DND-41 (cell line): Measurements from ENCODE around the gene GPATCH4.

Experiments used
- ATAC-seq: fragments of 200-7000 bp; cut with Tn5 transposase; 3 replicates; pipeline ENCODE4 v1.9.1; 2021; ENCODE audit warnings: low read depth; ENCODE audit not compliant: insufficient read depth
- DNase-seq: peaks from one replicate; pipeline ENCODE4 v3.0.0-alpha.2; 2020
- H2AFZ ChIP-seq: 2 replicates; pipeline ENCODE4 v1.6.0; 2012; ENCODE audit warnings: low read depth, low read length
- H3K27ac ChIP-seq: 2 replicates; pipeline ENCODE4 v1.5.1; 2012; ENCODE audit warnings: low read length, inconsistent platforms
- H3K27me3 ChIP-seq: fragments of 200-600 bp; sonication (generic); 2 replicates; pipeline ENCODE4 v1.6.0; 2012; ENCODE audit warnings: low read length, mild to moderate bottlenecking, inconsistent platforms; ENCODE audit not compliant: insufficient read depth, poor library complexity
- H3K36me3 ChIP-seq: 2 replicates; pipeline ENCODE4 v1.5.1; 2012; ENCODE audit warnings: low read length, inconsistent platforms; ENCODE audit not compliant: insufficient read depth
- H3K4me1 ChIP-seq: 2 replicates; pipeline ENCODE4 v1.5.1; 2012; ENCODE audit warnings: mild to moderate bottlenecking, low read length; ENCODE audit not compliant: insufficient read depth
- H3K4me2 ChIP-seq: 2 replicates; pipeline ENCODE4 v1.6.0; 2012; ENCODE audit warnings: mild to moderate bottlenecking, moderate library complexity, low read length, inconsistent platforms; ENCODE audit not compliant: insufficient read depth
- H3K4me3 ChIP-seq, 2 experiments: fragments of 200-600 bp in 1 of 2; shearing (Covaris generic) in 1 of 2; 2 replicates each; pipeline ENCODE4 v1.5.1; 2012 to 2016; ENCODE audit warnings: inconsistent platforms in 2 of 2, low read length in 2 of 2, mild to moderate bottlenecking in 2 of 2, low read depth in 1 of 2, moderate library complexity in 1 of 2
- H3K79me2 ChIP-seq: 2 replicates; pipeline ENCODE4 v1.6.0; 2012; ENCODE audit warnings: low read length, inconsistent platforms; ENCODE audit not compliant: insufficient read depth
- H3K9ac ChIP-seq: 2 replicates; pipeline ENCODE4 v1.6.0; 2012; ENCODE audit warnings: low read depth, mild to moderate bottlenecking, inconsistent platforms, low read length, moderate library complexity
- H3K9me3 ChIP-seq: 2 replicates; pipeline ENCODE4 v1.5.1; 2012; ENCODE audit warnings: low read length, moderate library complexity, mild to moderate bottlenecking, inconsistent platforms; ENCODE audit not compliant: insufficient read depth, severe bottlenecking
- H4K20me1 ChIP-seq: 2 replicates; pipeline ENCODE4 v1.6.0; 2012; ENCODE audit warnings: low read length; ENCODE audit not compliant: insufficient read depth
- CTCF ChIP-seq: IDR thresholded peaks from 2 replicates; pipeline ENCODE4 v1.5.1; 2012; ENCODE audit warnings: borderline replicate concordance, low read length, moderate library complexity, mild to moderate bottlenecking; ENCODE audit not compliant: poor library complexity, severe bottlenecking; ENCODE audit errors: extremely low read depth
- EZH2 ChIP-seq: IDR thresholded peaks from 3 replicates; pipeline ENCODE4 v1.6.1; 2012; ENCODE audit warnings: borderline replicate concordance, low read depth, mild to moderate bottlenecking, moderate library complexity, low read length, inconsistent platforms; ENCODE audit not compliant: severe bottlenecking

GPATCH4 gene

GRCh38 chr1:156571261-156571852 lies 29.9 kb downstream of the GPATCH4 start:
- no peaks in the 10 kb centered on the region for H4K20me1 ChIP-seq
- TF ChIP-seq EZH2, result no peak
- no peak for TF ChIP-seq CTCF
- H3K4me2 ChIP-seq, result peak overlapping the region; percentile 91
- H3K4me3 ChIP-seq, result peak overlapping the region; percentile 58 to 87; a peak in 3 of 4 replicates
- H3K27me3 ChIP-seq, result no peaks in the 10 kb centered on the region
- H3K27ac ChIP-seq, result peak overlapping the region; percentile 49; the same call in 1 of the 2 replicates
- peaks cover 22% of the 10 kb centered on the region for H3K4me1 ChIP-seq
- DNase-seq, result no peak
- peak overlapping the region; percentile 66 for H3K9ac ChIP-seq
- peak overlapping the region; percentile 81 for H2AFZ ChIP-seq
- ATAC-seq, result no peak
- peaks cover 11% of the 10 kb centered on the region for H3K36me3 ChIP-seq
- no peaks in the 10 kb centered on the region for H3K9me3 ChIP-seq
- peaks cover 18% of the 10 kb centered on the region for H3K79me2 ChIP-seq

- H3K4me3 ChIP-seq, result no peak overlapping the region
- no peaks in the 10 kb centered on the region for H3K27me3 ChIP-seq
- no peak overlapping the region for H3K27ac ChIP-seq
- H4K20me1 ChIP-seq, result no peaks in the 10 kb centered on the region
- H3K9ac ChIP-seq, result no peak overlapping the region
- H3K4me2 ChIP-seq, result no peak overlapping the region
- no peaks in the 10 kb centered on the region for H3K9me3 ChIP-seq
- DNase-seq, result no peak
- peaks cover 8% of the 10 kb centered on the region for H3K4me1 ChIP-seq
- peaks cover 12% of the 10 kb centered on the region for H3K79me2 ChIP-seq
- H3K36me3 ChIP-seq, result peaks cover 59% of the 10 kb centered on the region
- no peak for TF ChIP-seq CTCF
- no peak for TF ChIP-seq EZH2
- no peak for ATAC-seq
- H2AFZ ChIP-seq, result no peak overlapping the region
These were observed 34.8 kb downstream of the GPATCH4 start for GRCh38 chr1:156566436-156566835.

- H2AFZ ChIP-seq, result no peak overlapping the region
- H3K27ac ChIP-seq, result no peak overlapping the region
- no peak for ATAC-seq
- H3K36me3 ChIP-seq, result peaks cover 66% of the 10 kb centered on the region
- H3K9me3 ChIP-seq, result no peaks in the 10 kb centered on the region
- no peak for DNase-seq
- H3K4me3 ChIP-seq, result no peak overlapping the region
- H3K27me3 ChIP-seq, result no peaks in the 10 kb centered on the region
- no peaks in the 10 kb centered on the region for H4K20me1 ChIP-seq
- H3K9ac ChIP-seq, result no peak overlapping the region
- H3K4me1 ChIP-seq, result no peaks in the 10 kb centered on the region
- TF ChIP-seq CTCF (no peak), EZH2 (no peak)
- no peak overlapping the region for H3K4me2 ChIP-seq
- 0 out of 2 replicates have a peak, but pooled peaks cover 4% of the 10 kb centered on the region for H3K79me2 ChIP-seq
These were observed 35.8 kb downstream of the GPATCH4 start for GRCh38 chr1:156565519-156565918.
